Adipocyte (in vitro differentiated cells): Measurements from ENCODE around the gene WWP2.
"Not testable (repeated sequence)": the region's sequence is repeated elsewhere in the genome, so short reads cannot be mapped to it uniquely, and the experiment has no call there.

ENCODE experiments used
- DNase-seq: peaks from one replicate; pipeline ENCODE4 v3.0.0-alpha.2; 2015; ENCODE audit warnings: low read depth
- H3K27me3 ChIP-seq: replicated peaks from 2 replicates; pipeline ENCODE4 v1.7.0; 2013; ENCODE audit warnings: mild to moderate bottlenecking, low read length, moderate library complexity; ENCODE audit not compliant: control insufficient read depth, insufficient read depth
- H3K36me3 ChIP-seq: 2 replicates; pipeline ENCODE4 v1.7.0; 2013; ENCODE audit warnings: low read length, mild to moderate bottlenecking, moderate library complexity; ENCODE audit not compliant: control insufficient read depth, insufficient read depth, severe bottlenecking
- H3K4me1 ChIP-seq: 2 replicates; pipeline ENCODE4 v1.7.0; 2013; ENCODE audit warnings: mild to moderate bottlenecking, low read length, moderate library complexity; ENCODE audit not compliant: control insufficient read depth, insufficient read depth
- H3K4me3 ChIP-seq: 2 replicates; pipeline ENCODE4 v1.7.0; 2013; ENCODE audit warnings: mild to moderate bottlenecking, low read length, moderate library complexity
- H3K9ac ChIP-seq: 2 replicates; pipeline ENCODE4 v1.7.0; 2013; ENCODE audit warnings: mild to moderate bottlenecking, low read length, moderate library complexity
- H3K9me3 ChIP-seq: 2 replicates; pipeline ENCODE4 v1.7.0; 2013; ENCODE audit warnings: mild to moderate bottlenecking, low read length, moderate library complexity; ENCODE audit not compliant: control insufficient read depth

The WWP2 gene

DNA sequence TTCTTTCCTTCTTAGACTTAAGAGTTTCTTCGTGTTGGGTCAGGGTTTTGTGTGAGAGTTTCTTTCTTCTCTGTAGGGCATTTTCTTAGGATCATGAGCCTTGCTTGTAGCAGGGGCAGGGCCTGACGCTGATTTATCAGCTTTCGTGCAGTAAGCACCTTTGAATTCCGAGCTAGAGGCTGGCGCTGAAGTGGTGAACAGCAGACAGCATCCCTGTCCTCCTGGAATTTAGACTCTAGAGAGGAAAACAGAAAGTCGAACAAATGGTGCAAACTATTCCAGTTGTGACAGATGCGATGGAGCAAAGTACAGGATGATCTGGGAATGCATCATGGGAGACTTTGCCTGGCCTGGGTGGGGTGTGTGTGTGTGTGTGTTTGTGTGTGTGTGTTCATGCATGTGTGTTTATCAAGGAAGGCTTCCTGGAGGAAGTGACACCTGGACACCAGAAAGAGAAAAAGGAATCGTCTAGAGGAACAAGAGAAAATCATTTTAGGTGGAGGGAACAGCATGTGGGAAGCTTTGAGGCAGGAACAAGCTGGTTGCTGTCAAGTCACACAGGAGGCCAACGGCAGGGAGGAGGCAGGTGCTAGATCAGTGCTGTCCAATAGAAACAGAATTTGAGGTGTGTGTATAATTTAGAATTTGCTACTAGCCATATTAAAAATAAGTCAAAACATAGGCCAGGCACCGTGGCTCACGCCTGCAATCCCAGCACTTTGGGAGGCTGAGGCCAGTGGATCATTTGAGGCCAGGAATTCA, 60.2 kb downstream of the WWP2 start:
- Histone ChIP-seq H3K9me3 (no peaks in the 10 kb centered on the region), H3K27me3 (no peaks in the 10 kb centered on the region), H3K4me1 (no peaks in the 10 kb centered on the region), H3K9ac (no peak overlapping the region), H3K36me3 (no peaks in the 10 kb centered on the region), H3K4me3 (no peak overlapping the region)
- no peak for DNase-seq

- Histone ChIP-seq H3K36me3 (no peaks in the 10 kb centered on the region), H3K9me3 (no peaks in the 10 kb centered on the region), H3K4me1 (no peaks in the 10 kb centered on the region), H3K27me3 (no peaks in the 10 kb centered on the region), H3K9ac (no peak overlapping the region), H3K4me3 (no peak overlapping the region)
- DNase-seq, result no peak
Measured at GRCh38 chr16:69823831-69824563, 61.9 kb downstream of the WWP2 start.

GRCh38 chr16:69824564-69825142, 62.5 kb downstream of the WWP2 start:
- H3K4me1 ChIP-seq, H3K4me3 ChIP-seq, H3K9me3 ChIP-seq, H3K36me3 ChIP-seq, H3K9ac ChIP-seq, DNase-seq, H3K27me3 ChIP-seq: not testable (repeated sequence)

- H3K9ac ChIP-seq, result no peak overlapping the region
- H3K4me1 ChIP-seq, result peaks cover 20% of the 10 kb centered on the region
- H3K4me3 ChIP-seq, result no peak overlapping the region
- no peaks in the 10 kb centered on the region for H3K36me3 ChIP-seq
- DNase-seq, result no peak
- H3K27me3 ChIP-seq, result no peaks in the 10 kb centered on the region
- H3K9me3 ChIP-seq, result no peaks in the 10 kb centered on the region
Measured at GRCh38 chr16:69827524-69827923, 65.4 kb downstream of the WWP2 start.

DNA sequence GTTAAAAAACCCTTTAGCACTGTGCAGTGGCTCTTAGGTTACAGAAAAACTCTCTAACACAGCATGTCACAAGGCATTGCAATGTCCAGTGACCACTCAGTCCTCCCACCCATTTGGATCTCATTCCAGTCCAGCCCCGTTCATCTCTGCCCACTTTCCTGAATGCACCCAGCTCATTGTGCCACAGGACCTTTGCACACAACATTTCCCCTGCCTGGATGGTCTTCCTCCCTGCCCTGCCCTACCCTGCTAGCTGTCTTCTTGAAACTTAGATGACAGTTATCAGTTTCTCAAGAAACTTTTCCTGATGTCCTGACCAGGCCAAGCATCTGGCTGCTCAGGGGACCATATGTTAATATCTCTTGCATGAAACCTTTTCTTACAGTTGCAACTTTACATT, 67.2 kb downstream of the WWP2 start:
- no peaks in the 10 kb centered on the region for H3K9me3 ChIP-seq
- no peak for DNase-seq
- H3K9ac ChIP-seq, result no peak overlapping the region
- H3K36me3 ChIP-seq, result no peaks in the 10 kb centered on the region
- peaks cover 34% of the 10 kb centered on the region for H3K4me1 ChIP-seq
- H3K4me3 ChIP-seq, result no peak overlapping the region
- H3K27me3 ChIP-seq, result no peaks in the 10 kb centered on the region

DNA sequence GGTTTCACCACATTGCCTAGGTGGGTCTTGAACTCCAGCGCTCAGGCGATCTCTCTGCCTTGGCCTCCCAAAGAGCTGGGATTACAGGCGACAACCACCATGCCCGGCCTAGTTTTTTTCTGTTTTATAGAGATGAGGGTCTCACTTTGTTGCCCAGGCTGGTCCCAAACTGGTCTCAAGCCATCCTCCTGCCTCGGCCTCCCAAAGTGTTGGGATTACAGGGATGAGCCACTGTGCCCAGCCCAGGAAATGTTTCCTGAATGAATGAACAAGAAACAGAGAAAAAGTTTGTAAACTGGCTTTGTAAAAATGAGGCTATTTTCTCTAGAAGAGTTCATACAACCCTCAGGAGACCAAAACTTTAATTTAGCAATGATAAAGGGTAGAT, 68.0 kb downstream of the WWP2 start:
- H3K4me1 ChIP-seq, result peaks cover 37% of the 10 kb centered on the region
- no peak overlapping the region for H3K4me3 ChIP-seq
- DNase-seq, result no peak
- H3K9ac ChIP-seq, result no peak overlapping the region
- H3K27me3 ChIP-seq, result no peaks in the 10 kb centered on the region
- H3K36me3 ChIP-seq, result no peaks in the 10 kb centered on the region
- H3K9me3 ChIP-seq, result no peaks in the 10 kb centered on the region

DNA sequence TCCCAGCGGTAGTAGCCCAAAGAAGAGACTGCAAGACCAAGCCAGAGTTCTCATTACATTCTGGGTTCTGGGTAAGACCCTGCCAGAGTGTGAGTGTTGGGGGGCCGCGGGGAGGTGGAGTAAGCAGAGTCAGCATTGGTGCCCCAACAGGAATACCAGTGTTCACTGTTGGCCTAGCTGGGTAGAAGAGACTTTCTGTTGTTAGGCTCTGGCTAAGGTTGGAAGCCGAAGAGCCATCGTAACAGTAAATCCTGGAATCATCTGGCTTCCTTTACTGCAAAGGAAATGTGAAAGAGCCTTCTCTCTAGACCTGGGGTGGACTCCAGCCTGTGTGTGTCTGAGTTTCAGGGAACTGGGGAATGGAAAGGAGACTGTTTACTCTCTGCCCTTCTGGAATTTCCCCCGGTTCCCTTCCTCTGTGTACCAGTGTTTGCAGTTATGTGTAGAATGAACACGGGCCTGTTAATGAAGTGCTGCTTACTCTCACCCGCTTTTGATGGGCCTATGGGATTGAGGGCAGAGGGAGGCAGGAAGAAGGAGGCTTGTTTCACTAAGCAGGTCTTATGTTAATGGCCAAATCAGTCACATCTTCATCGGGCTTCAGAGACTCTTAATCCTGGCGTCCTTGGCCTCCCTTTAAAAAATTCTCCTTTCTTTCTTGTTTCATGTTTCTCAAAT, 68.5 kb downstream of the WWP2 start:
- H3K9ac ChIP-seq, result peak overlapping the region; percentile 6
- H3K4me1 ChIP-seq, result peaks cover 37% of the 10 kb centered on the region
- H3K27me3 ChIP-seq, result no peaks in the 10 kb centered on the region
- no peaks in the 10 kb centered on the region for H3K36me3 ChIP-seq
- no peaks in the 10 kb centered on the region for H3K9me3 ChIP-seq
- H3K4me3 ChIP-seq, result no peak overlapping the region
- peak; percentile 2 for DNase-seq

GRCh38 chr16:69831212-69832123, 69.3 kb downstream of the WWP2 start:
- peak; percentile 46 for DNase-seq
- H3K9me3 ChIP-seq, result no peaks in the 10 kb centered on the region
- no peaks in the 10 kb centered on the region for H3K27me3 ChIP-seq
- no peaks in the 10 kb centered on the region for H3K36me3 ChIP-seq
- H3K4me1 ChIP-seq, result peaks cover 37% of the 10 kb centered on the region
- H3K9ac ChIP-seq, result peak overlapping the region; percentile 6
- no peak overlapping the region for H3K4me3 ChIP-seq

- Histone ChIP-seq H3K27me3 (no peaks in the 10 kb centered on the region), H3K9me3 (no peaks in the 10 kb centered on the region), H3K36me3 (no peaks in the 10 kb centered on the region), H3K9ac (peak overlapping the region; percentile 16), H3K4me3 (no peak overlapping the region), H3K4me1 (peaks cover 37% of the 10 kb centered on the region)
- peak; percentile 70 for DNase-seq
Measured at GRCh38 chr16:69833357-69834282, 71.5 kb downstream of the WWP2 start.
